A549 (cell line): Measurements from ENCODE around the gene ADO. TPM values are rescaled to one million over a fixed set of nuclear protein-coding genes. Genes with fewer than 3 reads are reported as not detected.

Source experiments
- ATAC-seq, 2 experiments: fragments of 200-7000 bp in 1 of 2; fragments of >200 bp in 1 of 2; cut with Nextera tagmentation in 1 of 2; cut with Tn5 transposase in 1 of 2; 3 replicates each; pipeline versions ENCODE4 v1.8.0 to v1.9.1; 2018 to 2020; ENCODE audit warnings: mild to moderate bottlenecking in 1 of 2, moderate library complexity in 1 of 2
- CTCF ChIA-PET: fragments of 300-600 bp; sonication (Branson Sonifier 250); formaldehyde crosslinking; extraction: SDS; loops from one replicate; lab custom pipeline; 2021; ENCODE audit warnings: antibody characterized with exemption, inconsistent platforms; lab: Yijun Ruan, JAX
- POLR2A ChIA-PET: fragments of 350-600 bp; formaldehyde crosslinking; extraction: SDS; loops from one replicate; lab custom pipeline; 2021; ENCODE audit warnings: antibody characterized with exemption, inconsistent platforms; lab: Yijun Ruan, JAX
- DNase-seq, 2 experiments: peaks; one replicate each; pipeline versions ENCODE4 v3.0.0 to v3.0.0-alpha.2; 2011 to 2016; ENCODE audit warnings: low read depth in 1 of 2, low spot score in 1 of 2
- FAIRE-seq: peaks from 2 replicates; lab custom pipeline; 2011; peaks lifted over from hg19 to GRCh38; lab: Jason Lieb, UNC
- H3K27ac ChIP-seq, 2 experiments: fragments of >200 bp; sonication (Bioruptor Twin); formaldehyde crosslinking; 3 replicates each; pipeline ENCODE4 v1.5.1; 2016 to 2017
- H3K4me1 ChIP-seq: fragments of >200 bp; sonication (Bioruptor Twin); formaldehyde crosslinking; 3 replicates; pipeline ENCODE4 v1.6.1; 2016
- H3K4me2 ChIP-seq: fragments of >200 bp; sonication (Bioruptor Twin); formaldehyde crosslinking; 3 replicates; pipeline ENCODE4 v1.6.1; 2016
- H3K4me3 ChIP-seq: fragments of >200 bp; sonication (Bioruptor Twin); formaldehyde crosslinking; 3 replicates; pipeline ENCODE4 v1.5.1; 2016
- H3K9me3 ChIP-seq: fragments of >200 bp; sonication (Bioruptor Twin); formaldehyde crosslinking; 3 replicates; pipeline ENCODE4 v1.6.1; 2016
- BHLHE40 ChIP-seq: IDR thresholded peaks from 2 replicates; pipeline ENCODE4 v1.6.1; 2012; ENCODE audit warnings: low read depth, low read length, inconsistent platforms
- CHD2 ChIP-seq: fragments of 150-350 bp; IDR thresholded peaks from 2 replicates; pipeline ENCODE4 v1.6.1; 2014; ENCODE audit warnings: low read length; ENCODE audit not compliant: partially characterized antibody
- CHD4 ChIP-seq: fragments of 200-600 bp; sonication (generic); IDR thresholded peaks from 2 replicates; pipeline ENCODE4 v1.6.1; 2016; ENCODE audit warnings: antibody characterized with exemption, mild to moderate bottlenecking, borderline replicate concordance
- CTCF ChIP-seq: fragments of >200 bp; sonication (Bioruptor Twin); formaldehyde crosslinking; IDR thresholded peaks from 3 replicates; pipeline ENCODE4 v1.5.1; 2016
- EHMT2 ChIP-seq: fragments of 200-600 bp; sonication (generic); IDR thresholded peaks from 2 replicates; pipeline ENCODE4 v1.6.1; 2016; ENCODE audit warnings: antibody characterized with exemption, low read depth, mild to moderate bottlenecking, moderate library complexity
- EP300 ChIP-seq, 2 experiments: fragments of >200 bp; sonication (Bioruptor Twin); formaldehyde crosslinking; IDR thresholded peaks; 2 replicates in 1 of 2; 3 replicates in 1 of 2; pipeline ENCODE4 v1.6.1; 2016 to 2017
- FOSB ChIP-seq: fragments of 250-450 bp; sonication (Bioruptor Pico); IDR thresholded peaks from 2 replicates; pipeline ENCODE4 v1.5.0; 2020; ENCODE audit warnings: mild to moderate bottlenecking, moderate library complexity
- HES2 ChIP-seq: fragments of >200 bp; sonication (Bioruptor Twin); formaldehyde crosslinking; IDR thresholded peaks from 2 replicates; pipeline ENCODE4 v1.6.1; 2016
- HOXB13 ChIP-seq: fragments of 250-450 bp; sonication (Bioruptor Pico); IDR thresholded peaks from 2 replicates; pipeline ENCODE4 v1.5.0; 2020; ENCODE audit warnings: low read depth, mild to moderate bottlenecking, moderate library complexity
- MYC ChIP-seq: IDR thresholded peaks from 2 replicates; pipeline ENCODE4 v1.6.1; 2012; ENCODE audit warnings: mild to moderate bottlenecking, inconsistent platforms, low read length, improper control_type of control experiment, borderline replicate concordance
- NFE2L2 ChIP-seq: fragments of 150-350 bp; conservative IDR thresholded peaks from 2 replicates; pipeline ENCODE4 v1.6.1; 2014; ENCODE audit warnings: low read length
- NPAS2 ChIP-seq: fragments of 250-450 bp; sonication (Bioruptor Pico); IDR thresholded peaks from 2 replicates; pipeline ENCODE4 v1.8.0; 2022; ENCODE audit warnings: mild to moderate bottlenecking, moderate library complexity, borderline replicate concordance
- RARB ChIP-seq: fragments of 250-450 bp; sonication (Bioruptor Pico); IDR thresholded peaks from 2 replicates; pipeline ENCODE4 v1.8.0; 2021; ENCODE audit warnings: mild to moderate bottlenecking, moderate library complexity
- RFX5 ChIP-seq: fragments of 450-650 bp; IDR thresholded peaks from 2 replicates; pipeline ENCODE4 v1.7.1; 2014; ENCODE audit warnings: antibody characterized with exemption, mild to moderate bottlenecking, moderate library complexity
- RNF2 ChIP-seq: fragments of 200-600 bp; sonication (generic); IDR thresholded peaks from 2 replicates; pipeline ENCODE4 v1.6.1; 2016; ENCODE audit warnings: low read depth, mild to moderate bottlenecking, antibody characterized with exemption, moderate library complexity, borderline replicate concordance
- SREBF2 ChIP-seq: fragments of 450-650 bp; IDR thresholded peaks from 2 replicates; pipeline ENCODE4 v1.6.1; 2014; ENCODE audit warnings: mild to moderate bottlenecking, moderate library complexity
- ZFP36 ChIP-seq: fragments of 450-650 bp; IDR thresholded peaks from 2 replicates; pipeline ENCODE4 v1.6.1; 2014; ENCODE audit warnings: borderline replicate concordance; ENCODE audit not compliant: partially characterized antibody
- ZNF302 ChIP-seq: fragments of 250-450 bp; sonication (Bioruptor Pico); IDR thresholded peaks from 2 replicates; pipeline ENCODE4 v1.9.0; 2021; ENCODE audit warnings: inconsistent platforms, mild to moderate bottlenecking, moderate library complexity
- WGBS: methylation state at CpG from one replicate; pipeline ENCODE4 v1.1.6; 2017; ENCODE audit errors: missing lambda C conversion rate; 5-methylcytosine and 5-hydroxymethylcytosine counted together
- polyA plus RNA-seq, 4 experiments: library from polyadenylated mRNA; depleted of rRNA in 3 of 4; stranded (reverse); fragments of >200 nt; fragmentation: RNase III in 1 of 4; extraction: RNeasy Plus Mini Kit Qiagen cat#74134 plus additional on column Dnase treatment in 1 of 4; gene quantifications; 2 replicates in 3 of 4; 3 replicates in 1 of 4; pipeline ENCODE4 v1.2.3, GENCODE V29; 2011 to 2017
- TF ChIP-seq, protein P1 (sequence below): fragments of 250-450 bp; sonication (Bioruptor Pico); IDR thresholded peaks from 2 replicates; pipeline ENCODE4 v1.5.0; 2020; ENCODE audit warnings: low read depth, mild to moderate bottlenecking, moderate library complexity
- TF ChIP-seq, protein P2 (sequence below): fragments of 150-350 bp; IDR thresholded peaks from 2 replicates; pipeline ENCODE4 v1.6.1; 2014; ENCODE audit warnings: low read depth, mild to moderate bottlenecking, low read length

The ADO gene
- polyA plus RNA-seq, 2 of the 4 experiments (the other 2 are of a cell fraction): 18.8 to 23.2 TPM

- FAIRE-seq (no peak), DNase-seq (no peak), ATAC-seq (no peak)
- Histone ChIP-seq H3K4me1 (peaks cover 30% of the 10 kb centered on the region), H3K27ac (no peak overlapping the region), H3K4me2 (no peak overlapping the region), H3K9me3 (no peaks in the 10 kb centered on the region), H3K4me3 (no peak overlapping the region)
- ChIA-PET POLR2A (no interaction called here), CTCF (interaction anchor here (0.8 to 1.4 kb wide), 2 partner anchors 21 to 199 kb away, joined by 5 to 6 read pairs; no protein-coding TSS in a partner anchor)
- TF ChIP-seq CHD4 (no peak), RARB (no peak), CHD2 (no peak), EHMT2 (no peak), HES2 (no peak), NFE2L2 (no peak), EP300 (IDR thresholded peaks at IDR 0.05) (no peak), ZFP36 (no peak), HOXB13 (CRISPR knock-in tag) (no peak), ZNF302 (no peak), BHLHE40 (no peak), FOSB (CRISPR knock-in tag) (no peak), RNF2 (no peak)
- TF ChIP-seq, protein P1, sequence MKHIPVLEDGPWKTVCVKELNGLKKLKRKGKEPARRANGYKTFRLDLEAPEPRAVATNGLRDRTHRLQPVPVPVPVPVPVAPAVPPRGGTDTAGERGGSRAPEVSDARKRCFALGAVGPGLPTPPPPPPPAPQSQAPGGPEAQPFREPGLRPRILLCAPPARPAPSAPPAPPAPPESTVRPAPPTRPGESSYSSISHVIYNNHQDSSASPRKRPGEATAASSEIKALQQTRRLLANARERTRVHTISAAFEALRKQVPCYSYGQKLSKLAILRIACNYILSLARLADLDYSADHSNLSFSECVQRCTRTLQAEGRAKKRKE (CRISPR knock-in tag): no peak
- TF ChIP-seq, protein P2, sequence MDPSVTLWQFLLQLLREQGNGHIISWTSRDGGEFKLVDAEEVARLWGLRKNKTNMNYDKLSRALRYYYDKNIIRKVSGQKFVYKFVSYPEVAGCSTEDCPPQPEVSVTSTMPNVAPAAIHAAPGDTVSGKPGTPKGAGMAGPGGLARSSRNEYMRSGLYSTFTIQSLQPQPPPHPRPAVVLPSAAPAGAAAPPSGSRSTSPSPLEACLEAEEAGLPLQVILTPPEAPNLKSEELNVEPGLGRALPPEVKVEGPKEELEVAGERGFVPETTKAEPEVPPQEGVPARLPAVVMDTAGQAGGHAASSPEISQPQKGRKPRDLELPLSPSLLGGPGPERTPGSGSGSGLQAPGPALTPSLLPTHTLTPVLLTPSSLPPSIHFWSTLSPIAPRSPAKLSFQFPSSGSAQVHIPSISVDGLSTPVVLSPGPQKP: no peak
- WGBS: 91% methylated on average over 8 of the region's 8 CpGs
Measured at GRCh38 chr10:62810156-62810902, 5.8 kb downstream of the ADO start.

DNA sequence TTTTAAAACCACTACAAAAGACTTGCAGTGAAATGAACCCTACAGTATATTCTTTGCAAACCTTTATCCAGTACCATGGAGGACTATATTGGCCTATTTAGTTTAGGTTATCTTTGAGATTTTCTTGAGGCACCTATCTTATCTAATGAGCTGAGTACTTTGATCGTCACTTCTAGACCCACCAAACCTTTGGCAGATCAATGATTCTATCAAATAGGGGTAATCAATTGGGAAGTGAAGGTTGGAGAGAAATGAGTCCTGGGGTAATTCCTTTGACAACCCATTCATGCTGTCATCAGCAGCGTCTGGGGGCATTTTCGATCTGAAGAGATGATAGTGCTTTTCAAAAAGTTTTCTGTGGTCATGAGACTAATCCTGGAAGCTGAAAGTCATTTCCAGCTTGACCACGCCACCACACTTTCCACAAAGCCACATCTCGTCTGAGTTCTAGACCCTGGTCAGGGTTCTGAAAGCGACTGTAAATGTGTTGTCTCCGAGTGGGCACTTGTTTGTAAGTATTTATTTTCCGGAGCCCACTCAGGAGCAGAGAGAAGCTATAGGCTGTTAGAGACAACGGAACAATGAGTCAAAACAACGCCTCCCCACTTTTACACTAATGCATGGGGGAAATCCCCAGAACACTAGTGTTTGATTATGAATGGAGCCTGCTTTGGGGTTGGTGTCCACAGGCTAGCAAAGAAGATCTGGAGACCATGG is 6.8 kb downstream of the ADO start:
- Histone ChIP-seq H3K4me3 (no peak overlapping the region), H3K4me1 (peaks cover 34% of the 10 kb centered on the region), H3K9me3 (no peaks in the 10 kb centered on the region), H3K4me2 (no peak overlapping the region), H3K27ac (no peak overlapping the region)
- FAIRE-seq: no peak
- DNase-seq: no peak
- ChIA-PET POLR2A (no interaction called here), CTCF (interaction anchor here (1.2 to 1.4 kb wide), 2 partner anchors 200 to 218 kb away, joined by 3 to 6 read pairs; no protein-coding TSS in a partner anchor)
- no peak for ATAC-seq
- TF ChIP-seq BHLHE40: no peak
- TF ChIP-seq RFX5: no peak
- no peak for TF ChIP-seq CHD4
- TF ChIP-seq NPAS2: no peak
- no peak for TF ChIP-seq SREBF2
- no peak for TF ChIP-seq MYC
- no peak for TF ChIP-seq CHD2
- TF ChIP-seq CTCF: no peak
- WGBS: 93% methylated on average over 10 of the region's 10 CpGs
